GM21717 (cell line): ENCODE results near the gene GIN1.

Experiments
- ATAC-seq: cut with Tn5 transposase; IDR thresholded peaks from one replicate; pipeline ENCODE4 v1.9.1; 2021; ENCODE audit warnings: mild to moderate bottlenecking, moderate library complexity; ENCODE audit not compliant: unreplicated experiment

The GIN1 gene

DNA sequence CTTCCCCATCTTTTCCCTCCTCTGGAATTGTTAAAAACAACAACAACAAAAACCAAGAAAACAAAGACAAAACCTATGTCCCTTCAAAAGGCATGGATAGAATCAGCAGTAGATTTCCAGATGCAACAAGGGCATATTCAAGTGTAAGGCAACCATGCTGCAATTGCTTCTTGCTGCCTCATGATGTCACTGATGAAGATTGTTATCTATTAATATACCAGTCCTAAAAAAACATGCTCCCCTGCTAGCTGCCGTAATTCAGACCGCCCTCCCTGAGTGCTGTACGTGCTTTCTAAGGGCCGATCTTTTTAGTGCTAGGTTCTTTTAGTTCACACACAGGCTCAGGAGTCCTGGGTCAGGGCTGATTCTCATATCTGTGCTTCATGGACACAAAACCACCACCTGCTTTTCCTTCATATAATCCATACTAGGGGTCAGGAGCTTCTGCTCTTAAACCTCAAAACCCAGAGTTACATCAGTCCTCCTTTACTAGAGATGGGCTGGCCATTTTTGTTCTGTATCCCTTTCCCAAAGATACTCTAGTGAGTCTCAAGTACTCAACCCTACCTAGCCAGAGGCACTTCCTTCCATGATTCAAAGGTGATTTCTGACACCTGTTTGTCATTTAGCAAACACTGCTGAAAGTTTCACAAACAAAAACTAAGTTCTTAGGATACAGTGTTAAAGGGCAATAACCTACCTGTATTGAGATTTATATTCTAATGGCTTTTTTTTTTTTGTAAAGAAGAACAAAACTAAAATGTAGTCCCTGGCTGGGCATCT lies 82.1 kb downstream of the GIN1 start:
- no peak for ATAC-seq

DNA sequence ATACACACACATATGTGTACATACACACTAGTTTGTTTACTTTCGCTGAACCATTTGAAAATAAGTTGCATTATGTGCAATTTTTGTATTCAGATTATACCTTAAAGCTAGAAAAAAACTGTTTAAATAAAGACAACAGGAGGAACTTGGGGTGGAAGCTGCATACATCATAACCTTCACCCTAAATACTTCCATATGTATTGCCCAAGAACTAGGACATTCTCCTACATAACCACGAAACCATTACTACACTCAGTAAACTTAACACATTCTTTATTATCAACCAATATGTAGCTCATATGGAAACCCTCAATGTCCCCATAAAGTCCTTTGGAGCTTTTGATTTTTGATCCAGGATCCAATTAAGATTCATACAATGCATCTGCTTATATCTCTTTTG lies 83.3 kb downstream of the GIN1 start:
- ATAC-seq = no peak
